ENCODE data around the gene PAFAH2. TPM values are rescaled to one million over a fixed set of nuclear protein-coding genes. Genes with fewer than 3 reads are reported as not detected.

PAFAH2 gene
- polyA plus RNA-seq, 5 donors = 11.6 to 14.1 (median 12.3) TPM

- no peak for DNase-seq
Observed at GRCh38 chr1:26016258-26016952, 18.5 kb upstream of the PAFAH2 start.

DNA sequence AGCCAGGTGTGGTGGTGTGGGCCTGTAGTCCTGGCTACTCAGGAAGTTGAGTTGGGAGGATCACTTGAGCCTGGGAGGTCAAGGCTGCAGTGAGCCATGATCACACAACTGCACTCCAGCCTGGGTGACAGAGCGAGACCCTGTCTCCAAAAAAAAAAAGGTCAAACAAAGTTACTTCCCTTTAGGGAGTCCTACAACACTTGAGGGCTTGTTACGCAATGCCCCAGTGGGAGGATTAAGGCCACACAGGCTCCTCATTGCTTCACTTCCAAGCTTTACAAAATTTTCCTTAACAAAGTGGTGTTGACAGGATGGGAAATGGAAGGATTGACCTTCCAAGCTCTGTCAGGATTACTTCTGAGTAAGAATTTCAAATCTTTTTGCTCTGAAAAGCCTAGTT lies 17.5 kb upstream of the PAFAH2 start:
- DNase-seq = peak in 1 of 2 donors; percentile 62

GRCh38 chr1:26014179-26014578 lies 16.3 kb upstream of the PAFAH2 start:
- no peak for DNase-seq

- DNase-seq = no peak
Observed at GRCh38 chr1:26012864-26013263, 15.0 kb upstream of the PAFAH2 start.

GRCh38 chr1:26010825-26011224 lies 13.0 kb upstream of the PAFAH2 start:
- no peak for DNase-seq

DNA sequence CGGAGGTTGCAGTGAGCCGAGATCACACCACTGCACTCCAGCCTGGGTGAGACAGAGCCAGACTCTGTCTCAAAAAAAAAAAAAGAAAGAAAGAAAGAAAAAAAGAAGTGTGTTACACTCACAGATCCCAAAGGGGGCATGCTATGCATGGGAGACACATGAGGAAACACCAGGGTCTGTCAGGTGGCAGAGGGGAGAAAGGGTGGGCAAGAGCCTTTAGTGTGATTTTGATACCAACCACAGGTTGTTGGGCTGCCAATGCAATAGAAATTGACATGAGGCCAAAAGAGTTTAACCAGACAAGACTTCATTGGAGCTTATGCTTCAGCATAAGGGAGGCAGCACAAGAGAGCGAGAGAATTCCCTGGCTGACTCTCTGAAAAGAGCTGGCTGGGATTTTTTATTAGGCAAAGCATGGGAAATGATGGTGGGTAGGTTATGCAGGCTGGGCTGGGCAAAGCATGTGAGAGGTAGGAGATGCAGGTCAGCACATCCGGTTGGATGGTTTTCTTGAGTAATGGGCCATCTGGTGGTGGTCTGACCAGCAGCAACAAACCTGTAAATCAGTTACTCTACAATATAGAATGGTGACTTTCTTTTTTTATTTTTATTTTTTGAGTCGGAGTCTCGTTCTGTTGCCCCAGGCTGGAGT lies 12.1 kb upstream of the PAFAH2 start:
- DNase-seq = no peak

DNA sequence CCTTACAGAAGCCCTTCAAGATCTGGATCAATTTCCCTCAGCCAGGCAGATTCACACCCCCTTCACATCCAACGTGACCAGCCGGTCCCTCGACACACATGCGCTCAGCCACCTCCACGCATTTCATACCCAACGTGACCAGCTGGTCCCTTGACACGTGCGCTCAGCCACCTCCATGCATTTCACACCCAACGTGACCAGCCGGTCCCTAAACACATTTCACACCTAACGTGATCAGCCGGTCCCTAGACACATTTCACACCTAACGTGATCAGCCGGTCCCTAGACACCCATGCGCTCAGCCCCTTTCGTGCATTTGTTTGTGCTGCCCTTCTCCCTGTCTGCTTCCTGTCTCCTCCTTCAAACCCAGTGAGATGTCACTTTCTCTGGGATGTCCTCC lies 8.8 kb upstream of the PAFAH2 start:
- no peak for DNase-seq

DNA sequence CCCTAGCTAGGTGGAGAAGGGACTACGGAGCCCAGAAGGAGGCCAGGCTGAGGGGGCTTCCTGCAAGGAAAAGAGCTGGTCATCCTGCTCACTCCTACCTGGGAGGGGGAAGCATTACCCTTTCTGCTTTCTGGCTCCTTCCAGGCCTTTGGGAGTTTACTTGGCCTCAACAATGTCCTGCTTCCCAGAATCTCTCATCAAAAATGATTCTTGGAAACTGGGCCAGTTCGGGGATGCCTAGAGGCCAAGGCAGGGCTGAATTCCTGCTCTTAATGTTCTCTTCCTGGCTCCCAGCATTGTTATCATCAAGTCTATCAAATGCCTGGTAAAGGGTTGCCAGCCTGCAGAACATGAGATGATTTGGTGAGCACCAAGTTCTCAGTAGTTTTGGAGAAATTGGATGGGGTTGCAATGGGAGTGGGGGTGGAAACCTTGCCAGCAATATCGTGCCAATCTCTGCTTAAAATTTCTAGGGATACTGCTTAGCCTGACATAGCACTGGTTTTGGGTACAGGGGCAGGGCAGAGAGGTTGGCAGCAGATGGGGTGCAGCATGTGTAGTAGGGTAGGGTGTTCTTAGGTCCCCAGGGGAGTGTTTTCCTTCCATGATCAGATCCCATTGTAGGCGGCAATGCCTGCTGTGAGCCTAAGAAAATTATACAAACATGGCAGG lies 7.7 kb upstream of the PAFAH2 start:
- no peak for DNase-seq

DNA sequence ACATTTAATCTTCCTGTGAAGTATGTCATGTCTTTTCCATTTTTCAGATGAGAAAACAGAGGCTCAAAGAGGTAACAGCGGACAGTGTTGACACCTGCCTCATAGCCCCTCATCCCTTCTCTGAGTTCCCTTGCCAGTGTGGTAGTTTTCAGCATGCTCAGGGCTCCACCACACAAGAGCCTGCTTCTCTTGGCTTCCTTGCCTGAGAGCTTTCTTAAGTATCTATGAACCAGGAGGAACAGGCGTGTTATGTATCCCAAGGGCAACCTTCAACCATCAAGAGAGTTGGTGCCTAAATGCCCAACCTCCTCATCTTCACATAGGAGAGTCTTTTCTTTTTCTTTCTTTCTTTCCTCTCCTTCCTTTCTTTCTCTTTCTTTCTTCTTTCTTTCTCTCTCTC lies 5.9 kb upstream of the PAFAH2 start:
- DNase-seq = no peak

GRCh38 chr1:26003262-26003661 lies 5.4 kb upstream of the PAFAH2 start:
- DNase-seq = no peak

DNA sequence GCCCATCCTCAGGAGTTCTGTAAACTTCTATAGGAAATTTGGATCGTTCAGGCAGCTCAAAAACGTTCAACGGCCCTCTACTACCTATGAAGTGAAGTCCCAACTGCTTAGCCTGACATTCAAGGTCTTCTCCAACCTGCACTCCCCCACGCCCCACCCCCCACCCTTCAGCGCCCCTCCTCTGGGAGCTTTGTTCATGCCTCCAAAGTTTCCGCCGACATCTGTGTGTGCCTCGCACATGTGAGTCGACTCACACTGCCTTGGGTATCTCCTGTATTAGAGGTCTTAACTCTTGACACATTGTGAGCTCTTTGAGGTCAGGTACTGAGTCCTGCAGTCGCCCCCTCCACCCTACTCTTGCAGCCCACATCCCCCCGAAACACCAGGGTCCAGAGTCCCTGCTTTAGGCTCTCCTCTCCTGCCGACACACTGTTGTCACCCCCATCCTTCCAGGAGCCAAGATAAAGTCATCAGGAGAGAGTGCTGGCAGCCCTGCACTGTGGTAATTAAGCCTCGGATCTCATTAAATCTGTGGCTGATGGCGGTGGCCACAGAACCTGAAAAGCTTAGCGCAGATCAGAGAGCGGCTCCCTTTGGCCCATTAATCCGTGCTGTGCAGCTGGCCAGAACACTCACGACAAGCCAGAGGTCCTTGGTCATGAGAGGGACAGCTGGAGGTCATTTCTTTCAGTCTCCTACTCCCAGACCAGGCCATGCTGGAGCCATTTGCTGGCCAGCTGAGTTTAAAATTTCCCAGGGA lies 1.4 kb upstream of the PAFAH2 start:
- no peak for DNase-seq

DNA sequence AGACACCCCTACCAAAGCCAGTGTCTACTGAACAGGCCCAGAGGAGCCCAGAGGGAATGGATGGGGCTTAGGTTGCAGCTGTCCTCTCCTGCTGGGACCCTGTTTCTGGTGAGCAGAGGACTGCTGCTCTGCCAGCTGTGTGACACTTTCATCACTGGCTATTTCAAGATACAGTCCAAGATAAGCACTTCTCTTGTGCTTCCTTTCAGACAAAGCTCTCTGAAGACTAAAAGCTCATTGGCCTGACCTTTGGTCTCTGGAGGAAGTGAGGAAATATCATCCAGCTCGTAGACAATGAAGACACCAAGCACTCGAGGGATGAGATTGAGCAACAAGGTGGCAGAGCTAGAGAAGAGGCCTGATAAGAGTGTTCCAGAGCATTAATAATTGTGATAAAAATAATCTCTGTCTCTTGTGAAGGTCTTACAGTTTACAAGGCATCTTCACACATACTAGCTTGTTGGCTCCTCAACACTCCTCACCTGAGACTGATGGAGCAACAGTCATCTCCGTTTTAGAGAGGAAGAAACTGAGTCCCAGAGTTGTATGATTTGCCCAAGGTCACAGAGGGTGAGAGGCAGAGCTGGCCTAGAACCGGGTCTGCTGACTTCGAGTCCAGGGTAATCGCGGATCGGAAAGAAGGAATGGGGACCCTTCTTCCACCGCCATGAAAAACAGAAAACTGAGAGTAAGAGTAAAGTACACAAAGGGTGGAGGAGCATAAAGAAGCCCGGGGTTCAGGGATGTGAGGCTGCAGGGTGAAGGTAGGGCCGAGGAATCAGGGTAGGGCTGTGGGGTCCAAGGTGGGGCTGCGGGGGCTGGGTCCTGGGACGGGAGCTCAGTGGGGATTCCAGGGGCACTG lies 666 bp downstream of the PAFAH2 start:
- no peak for DNase-seq

GRCh38 chr1:25994402-25995150 lies 3.3 kb downstream of the PAFAH2 start:
- no peak for DNase-seq

- no peak for DNase-seq
Observed at GRCh38 chr1:25993197-25993951, 4.5 kb downstream of the PAFAH2 start.

- DNase-seq = no peak
Observed at GRCh38 chr1:25992689-25993171, 5.1 kb downstream of the PAFAH2 start.

DNA sequence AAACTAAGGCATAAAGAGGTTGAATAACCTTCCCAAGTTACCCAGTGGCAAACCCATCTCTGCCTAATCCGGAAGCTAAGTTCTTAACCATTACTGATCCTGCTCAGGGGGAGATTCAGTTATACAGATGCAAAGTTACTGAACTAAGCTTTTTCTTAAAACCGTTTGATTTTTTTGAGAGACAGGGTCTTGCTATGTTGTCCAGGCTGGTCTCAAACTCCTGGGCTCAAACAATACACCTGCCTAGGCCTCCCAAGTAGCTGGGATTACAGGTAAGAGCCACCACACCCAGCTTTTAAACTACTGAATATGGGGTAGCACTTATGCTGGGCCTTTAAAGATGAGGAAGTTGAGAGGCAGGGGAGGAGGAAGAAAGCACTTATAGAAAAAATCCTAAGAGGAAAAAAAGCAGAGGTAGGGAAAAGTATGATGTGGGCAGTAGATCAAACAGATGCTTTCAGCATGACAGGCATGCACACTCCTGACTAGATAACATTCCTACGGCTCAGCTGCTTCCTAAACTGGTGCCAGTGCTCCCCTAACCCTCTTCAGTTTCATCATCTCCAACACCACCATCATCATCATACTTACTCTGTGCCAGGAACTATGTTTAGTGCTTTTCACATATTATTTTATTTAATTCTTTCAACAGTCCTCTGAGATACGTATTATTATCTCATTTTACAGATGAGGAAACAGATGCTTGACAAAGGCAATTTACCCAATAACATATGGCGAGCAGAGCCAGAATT lies 5.8 kb downstream of the PAFAH2 start:
- DNase-seq = no peak

DNA sequence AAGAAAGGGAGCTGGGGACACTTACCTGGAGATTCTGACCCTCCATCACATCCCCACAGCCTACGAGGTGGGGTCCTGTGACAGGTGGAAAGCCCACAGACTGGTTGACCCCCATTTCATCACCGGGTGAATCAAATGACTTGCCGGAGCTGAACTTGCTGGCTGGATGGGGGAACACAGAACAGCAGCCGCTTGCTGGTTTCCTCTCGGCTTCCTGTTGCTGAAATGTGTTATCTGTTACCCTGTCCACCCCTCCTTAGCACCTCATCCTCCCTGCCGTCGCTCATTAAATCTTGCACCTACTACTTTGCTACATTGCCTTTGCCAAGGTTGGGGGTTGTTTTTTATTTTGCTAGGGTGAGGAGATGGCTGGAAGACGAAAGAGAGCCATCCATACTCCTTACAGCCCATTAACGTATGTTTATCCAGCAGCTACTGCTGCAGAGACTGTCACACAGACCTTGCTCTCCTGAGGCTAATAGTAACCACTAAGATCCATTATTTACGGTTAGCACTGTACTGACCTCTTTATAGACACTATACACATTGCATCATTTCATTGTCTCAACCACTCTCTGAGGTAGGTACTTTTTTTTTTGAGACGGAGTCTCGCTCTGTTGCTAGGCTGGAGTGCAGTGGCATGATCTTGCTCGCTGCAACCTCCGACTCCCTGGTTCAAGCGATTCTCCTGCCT lies 7.0 kb downstream of the PAFAH2 start:
- DNase-seq = no peak

GRCh38 chr1:25990251-25990650 lies 7.6 kb downstream of the PAFAH2 start:
- no peak for DNase-seq

All from right lung (tissue), 5 donors.